ENCODE data around the gene FIGNL2.
A peak's percentile ranks its signal among the peaks of the same experiment; 100 is the strongest.
"Not testable (repeated sequence)": the region's sequence is repeated elsewhere in the genome, so short reads cannot be mapped to it uniquely, and the experiment has no call there.

FIGNL2 gene

DNA sequence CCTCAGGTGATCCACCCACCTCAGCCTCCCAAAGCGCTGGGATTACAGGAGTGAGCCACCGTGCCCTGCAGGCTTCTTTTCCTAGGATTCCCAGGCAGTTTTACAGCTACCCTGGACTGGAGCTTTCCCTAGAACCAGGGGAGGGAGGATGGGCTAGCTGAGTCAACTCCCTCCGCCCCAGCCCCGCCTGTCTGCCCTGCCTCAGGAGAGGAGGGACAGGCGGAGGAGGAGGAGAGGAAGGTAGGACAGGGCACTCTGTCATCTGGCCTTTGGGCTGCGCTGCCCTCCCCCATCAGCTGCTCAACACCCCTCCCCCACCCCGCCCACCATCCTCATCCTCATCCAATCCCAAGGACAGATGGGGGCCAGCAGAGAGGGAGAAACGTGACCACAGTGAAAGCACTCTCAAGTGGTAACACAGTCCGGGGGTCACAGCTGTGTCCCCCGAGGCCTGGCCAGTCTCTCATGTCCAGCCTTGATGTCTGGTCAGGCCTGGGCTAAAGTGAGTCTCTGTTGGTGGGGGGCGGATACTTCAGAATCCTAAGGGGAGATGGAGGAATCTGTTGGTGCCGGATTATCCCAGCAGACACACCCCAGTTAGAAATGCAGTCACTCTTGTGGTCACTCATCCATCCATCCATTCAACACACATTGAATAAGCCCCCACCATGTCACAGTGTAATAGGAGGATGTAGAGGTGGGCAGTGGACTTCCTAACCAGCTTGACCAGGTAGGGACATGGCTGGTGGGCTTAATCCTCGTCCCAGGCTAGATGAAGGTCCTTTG is 12.3 kb downstream of the FIGNL2 start:
- H3K9me3 Mint-ChIP-seq: no peaks in the 10 kb centered on the region

DNA sequence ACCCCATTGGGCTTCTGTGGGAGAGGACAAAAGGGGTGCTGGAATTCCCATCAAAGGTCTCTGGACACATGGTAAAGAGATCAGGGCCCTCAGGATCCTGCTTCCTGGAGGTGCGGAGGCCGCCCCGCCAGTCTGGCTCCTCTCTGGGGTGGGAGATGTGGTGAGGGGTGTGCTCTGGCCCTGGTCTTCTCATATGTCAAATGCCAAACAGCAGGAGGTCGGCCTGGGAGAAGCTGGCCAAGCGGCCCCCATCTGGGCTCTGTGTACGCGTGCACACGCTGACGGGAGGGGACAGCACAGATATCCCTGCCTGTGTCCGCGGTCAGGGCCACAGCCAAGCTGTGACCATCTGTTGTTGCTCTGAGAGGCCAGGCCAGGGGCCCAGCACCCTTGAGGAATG is 14.1 kb downstream of the FIGNL2 start:
- Mint-ChIP-seq H3K36me3 (no peaks in the 10 kb centered on the region), H3K4me3 (no peak overlapping the region), H3K27me3 (peaks cover 21% of the 10 kb centered on the region), H3K4me1 (peaks cover 18% of the 10 kb centered on the region), H3K9me3 (no peaks in the 10 kb centered on the region), H3K27ac (no peak overlapping the region)

More for the DNA sequence above, 12.3 kb downstream of the FIGNL2 start:
- Mint-ChIP-seq H3K36me3 (no peaks in the 10 kb centered on the region), H3K27ac (no peak overlapping the region), H3K27me3 (peaks cover 24% of the 10 kb centered on the region), H3K4me3 (no peak overlapping the region), H3K4me1 (peaks cover 18% of the 10 kb centered on the region)

DNA sequence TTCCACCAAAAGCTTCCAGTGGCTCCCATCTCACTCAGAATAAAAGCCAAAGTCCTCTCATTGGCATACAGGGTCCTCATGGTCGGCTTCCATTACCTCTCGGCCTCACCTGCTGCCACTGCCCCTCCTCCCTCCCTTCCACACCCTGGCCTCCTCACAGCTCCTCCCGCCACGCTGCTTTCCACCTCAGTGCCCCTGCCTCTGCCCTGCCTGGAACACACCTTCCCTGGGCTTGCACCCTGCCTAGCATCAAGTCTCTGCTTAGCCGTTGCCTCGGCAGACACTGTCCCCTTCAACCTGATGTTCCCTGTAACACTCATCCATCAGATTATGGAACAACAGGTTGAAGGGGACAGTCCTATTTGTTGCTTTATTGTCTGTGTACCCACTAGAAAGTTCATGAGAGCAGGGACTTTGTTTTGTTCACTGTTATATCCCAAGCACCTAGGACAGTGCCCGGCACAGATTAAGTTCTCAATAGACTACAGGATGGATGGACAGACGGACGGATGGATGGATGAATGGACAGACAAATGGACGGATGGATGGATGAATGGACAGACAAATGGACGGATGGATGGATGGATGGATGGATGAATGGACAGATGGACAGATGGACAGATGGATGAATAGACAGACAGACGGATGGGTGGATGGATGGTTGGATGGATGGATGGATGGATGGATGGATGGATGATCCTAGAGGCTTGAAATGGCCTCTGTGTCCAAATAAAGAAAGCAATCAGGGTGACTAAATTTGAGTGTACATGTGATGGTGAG is 14.9 kb downstream of the FIGNL2 start:
- H3K4me1 Mint-ChIP-seq: peaks cover 21% of the 10 kb centered on the region
- H3K4me3 Mint-ChIP-seq: peak overlapping the region; percentile 31
- H3K9me3 Mint-ChIP-seq: no peaks in the 10 kb centered on the region
- no peak overlapping the region for H3K27ac Mint-ChIP-seq
- peaks cover 16% of the 10 kb centered on the region for H3K27me3 Mint-ChIP-seq
- no peaks in the 10 kb centered on the region for H3K36me3 Mint-ChIP-seq

DNA sequence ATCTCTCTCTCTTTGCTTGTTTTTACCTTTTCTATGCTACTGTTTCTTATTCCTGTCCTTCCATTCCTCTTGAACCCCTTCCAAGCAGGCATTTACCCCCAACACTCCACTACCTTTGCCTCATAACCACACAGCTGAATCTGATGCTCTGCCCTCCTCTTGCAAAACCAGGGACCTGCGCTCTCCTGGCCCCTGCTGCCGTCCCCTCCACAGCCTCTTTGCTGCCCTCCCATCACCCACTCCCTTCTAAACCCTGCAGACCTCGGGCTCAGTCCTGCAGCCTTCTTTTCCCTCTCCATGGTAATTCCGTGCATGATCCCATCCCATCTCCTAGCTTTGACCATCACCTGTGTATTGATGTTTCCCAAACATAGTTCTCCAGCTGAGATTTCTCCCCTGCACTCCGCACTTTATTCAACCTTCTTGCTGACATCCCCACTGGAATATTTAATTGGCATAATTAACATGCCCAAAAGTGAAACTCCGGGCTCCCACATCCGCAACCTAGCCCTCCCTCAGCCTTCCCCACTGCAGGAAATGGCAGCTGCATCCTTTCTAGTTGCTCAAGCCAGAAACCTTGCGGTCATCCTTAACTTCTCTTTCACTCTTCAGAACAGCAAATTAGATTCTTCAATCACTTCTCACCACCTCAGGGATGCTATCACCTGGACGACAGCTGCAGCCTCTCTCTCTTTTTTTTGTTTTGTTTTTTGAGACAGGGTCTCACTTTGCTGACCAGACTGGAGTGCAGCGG is 16.0 kb downstream of the FIGNL2 start:
- Mint-ChIP-seq H3K4me3 (no peak overlapping the region), H3K36me3 (no peaks in the 10 kb centered on the region), H3K9me3 (no peaks in the 10 kb centered on the region), H3K27ac (peak overlapping the region; percentile 31), H3K27me3 (peaks cover 16% of the 10 kb centered on the region), H3K4me1 (peaks cover 32% of the 10 kb centered on the region)

DNA sequence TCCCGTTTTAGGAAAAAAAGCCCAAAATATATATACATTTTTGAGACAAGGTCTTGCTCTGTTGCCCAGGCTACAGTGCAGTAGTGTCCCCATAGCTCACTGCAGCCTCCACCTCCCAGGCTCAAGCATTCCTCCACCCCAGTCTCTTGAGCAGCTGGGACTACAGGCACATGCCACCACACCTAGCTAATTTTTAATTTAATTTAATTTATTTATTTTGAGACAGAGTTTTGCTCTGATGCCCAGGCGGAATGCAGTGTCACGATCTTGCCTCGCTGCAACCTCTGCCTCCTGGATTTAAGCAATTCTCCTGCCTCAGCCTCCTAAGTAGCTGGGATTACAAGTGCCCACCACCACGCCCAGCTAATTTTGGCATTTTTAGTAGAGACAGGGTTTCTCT is 16.7 kb downstream of the FIGNL2 start:
- not testable (repeated sequence) for H3K27ac Mint-ChIP-seq, H3K9me3 Mint-ChIP-seq, H3K36me3 Mint-ChIP-seq, H3K4me3 Mint-ChIP-seq
- H3K27me3 Mint-ChIP-seq: peaks cover 16% of the 10 kb centered on the region
- H3K4me1 Mint-ChIP-seq: peaks cover 35% of the 10 kb centered on the region

DNA sequence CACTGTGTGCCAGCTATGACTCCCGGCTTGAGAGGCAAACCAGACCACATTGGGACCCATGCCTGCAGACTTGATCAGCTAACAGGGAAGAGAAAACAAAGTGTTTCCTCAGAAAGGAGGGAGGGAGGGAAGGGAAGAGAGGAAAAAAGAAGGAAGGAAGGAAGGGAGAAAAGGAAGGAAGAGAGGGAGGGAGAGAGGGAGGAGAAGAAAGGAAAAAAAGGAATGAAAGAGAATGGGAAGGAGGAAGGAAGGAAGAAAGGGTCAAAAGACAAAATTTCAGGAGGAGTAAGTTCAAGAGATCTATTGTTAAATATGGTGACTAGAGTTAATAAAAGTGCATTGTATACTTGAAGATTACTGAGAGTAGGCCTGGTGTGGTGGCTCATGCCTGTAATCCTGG is 18.9 kb downstream of the FIGNL2 start:
- Mint-ChIP-seq H3K27me3 (peaks cover 13% of the 10 kb centered on the region), H3K36me3 (no peaks in the 10 kb centered on the region), H3K4me3 (no peak overlapping the region), H3K4me1 (peaks cover 35% of the 10 kb centered on the region), H3K27ac (no peak overlapping the region), H3K9me3 (no peaks in the 10 kb centered on the region)

DNA sequence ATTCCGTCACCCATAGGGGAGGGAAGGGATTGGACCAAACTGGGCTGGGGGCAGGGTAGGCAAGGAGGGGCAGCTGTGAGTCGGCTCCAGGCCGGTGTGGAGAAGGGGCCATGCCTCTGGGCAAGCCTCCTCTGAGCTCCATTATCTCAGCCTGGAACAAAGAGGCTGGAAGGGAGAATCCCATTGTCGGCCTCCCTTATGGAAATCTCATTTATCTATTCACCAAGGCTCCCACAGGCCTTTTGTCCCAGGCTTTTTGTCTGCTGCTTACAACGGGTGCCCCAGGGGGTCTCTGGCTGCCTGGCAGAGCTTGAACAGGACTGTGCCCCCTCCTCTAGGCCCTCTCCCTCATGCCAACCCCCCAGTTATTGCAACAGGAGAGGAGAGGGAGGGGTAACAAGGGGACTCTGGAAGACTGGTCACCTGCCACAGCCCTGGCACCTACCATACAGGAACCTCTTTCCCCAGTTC is 19.5 kb downstream of the FIGNL2 start:
- Mint-ChIP-seq H3K36me3 (no peaks in the 10 kb centered on the region), H3K27ac (no peak overlapping the region), H3K9me3 (no peaks in the 10 kb centered on the region), H3K4me3 (no peak overlapping the region), H3K4me1 (peaks cover 37% of the 10 kb centered on the region), H3K27me3 (peaks cover 13% of the 10 kb centered on the region)

DNA sequence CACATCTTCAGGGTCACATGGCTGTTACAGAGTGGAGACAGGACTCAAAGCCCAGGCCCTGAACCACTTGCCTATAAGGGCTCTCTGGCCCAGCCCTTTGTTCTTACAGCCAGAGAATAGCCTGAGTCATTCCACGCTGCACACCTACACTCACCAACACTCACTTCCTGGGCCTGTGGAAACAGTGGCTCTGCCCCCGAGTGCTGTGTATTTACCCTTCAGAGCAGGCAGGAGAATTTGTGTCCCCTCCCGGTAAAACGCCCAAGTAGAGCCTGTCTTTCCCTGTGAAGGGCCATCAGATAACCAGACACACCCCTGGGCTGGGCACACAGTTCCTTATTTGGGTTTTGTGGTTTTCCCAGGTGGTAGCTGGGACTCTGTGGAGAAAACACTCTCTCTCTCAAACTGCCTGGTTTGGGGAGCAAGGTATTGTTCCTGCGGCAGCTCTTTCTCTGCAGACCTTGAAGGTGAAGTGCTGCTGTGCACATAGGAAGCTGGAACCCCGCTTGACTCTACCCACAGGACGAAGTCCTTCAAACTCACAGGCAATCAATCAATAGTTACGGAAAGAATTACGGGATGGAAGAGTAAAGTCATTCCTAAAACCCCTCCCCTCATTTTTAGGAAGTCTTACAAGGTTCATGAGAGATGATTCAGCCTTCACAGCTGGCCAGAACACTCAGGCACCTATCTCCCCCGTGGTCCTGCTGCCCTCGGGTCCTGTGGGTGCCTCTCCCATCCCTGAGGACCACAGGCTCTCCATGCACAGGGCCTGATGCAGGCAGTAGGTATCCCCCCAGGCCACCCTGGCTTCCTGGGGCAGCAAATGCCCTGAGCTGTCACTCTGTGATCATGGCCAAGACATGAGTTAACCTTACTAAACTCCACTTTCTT is 20.3 kb downstream of the FIGNL2 start:
- Mint-ChIP-seq H3K4me3 (peak overlapping the region; percentile 74), H3K27me3 (peaks cover 8% of the 10 kb centered on the region), H3K9me3 (no peaks in the 10 kb centered on the region), H3K4me1 (peaks cover 37% of the 10 kb centered on the region), H3K36me3 (no peaks in the 10 kb centered on the region), H3K27ac (peak overlapping the region; percentile 95)

DNA sequence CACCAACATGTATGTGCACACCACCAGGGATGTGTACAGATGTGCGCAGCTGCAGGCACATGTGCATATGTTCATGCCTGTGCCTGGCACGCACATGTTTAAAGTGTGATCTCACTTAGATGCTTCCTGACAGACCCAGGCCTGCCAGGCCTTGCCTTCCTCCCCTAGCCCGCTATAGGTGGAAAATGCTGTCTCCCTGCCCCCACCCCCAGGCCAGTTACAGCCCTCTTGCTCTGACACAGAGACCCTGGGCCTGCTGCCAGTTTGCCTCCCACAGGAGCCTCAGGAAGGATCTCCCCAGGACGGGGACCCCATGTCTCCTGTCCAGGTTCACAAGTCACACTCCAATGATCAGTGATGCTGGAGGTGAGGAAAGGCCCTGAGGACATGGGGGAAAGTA is 21.6 kb downstream of the FIGNL2 start:
- Mint-ChIP-seq H3K4me1 (peaks cover 29% of the 10 kb centered on the region), H3K27ac (no peak overlapping the region), H3K27me3 (peaks cover 1% of the 10 kb centered on the region), H3K36me3 (no peaks in the 10 kb centered on the region), H3K4me3 (no peak overlapping the region), H3K9me3 (no peaks in the 10 kb centered on the region)

DNA sequence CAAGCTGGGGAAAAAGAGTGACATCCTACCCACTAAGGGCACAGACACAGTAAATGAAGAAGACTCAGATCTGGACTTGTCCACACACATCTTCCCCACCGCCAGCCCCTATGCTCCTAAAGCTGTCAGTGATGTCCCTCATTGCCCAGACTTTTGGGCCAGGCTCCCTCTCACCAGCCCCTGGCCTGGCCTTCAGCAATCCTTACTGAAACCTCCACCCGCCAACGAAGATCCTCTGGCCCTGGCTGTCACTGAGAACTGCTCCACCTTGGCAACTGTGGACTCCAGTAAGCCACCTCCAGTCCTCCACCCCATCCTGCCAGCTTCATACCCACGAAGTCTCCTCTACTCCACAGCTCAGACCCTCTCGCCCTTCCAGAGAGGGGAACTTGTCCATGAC is 23.3 kb downstream of the FIGNL2 start:
- no peaks in the 10 kb centered on the region for H3K27me3 Mint-ChIP-seq
- no peaks in the 10 kb centered on the region for H3K9me3 Mint-ChIP-seq
- no peaks in the 10 kb centered on the region for H3K36me3 Mint-ChIP-seq
- H3K4me1 Mint-ChIP-seq: peaks cover 29% of the 10 kb centered on the region
- no peak overlapping the region for H3K4me3 Mint-ChIP-seq
- peak overlapping the region; percentile 70 for H3K27ac Mint-ChIP-seq

DNA sequence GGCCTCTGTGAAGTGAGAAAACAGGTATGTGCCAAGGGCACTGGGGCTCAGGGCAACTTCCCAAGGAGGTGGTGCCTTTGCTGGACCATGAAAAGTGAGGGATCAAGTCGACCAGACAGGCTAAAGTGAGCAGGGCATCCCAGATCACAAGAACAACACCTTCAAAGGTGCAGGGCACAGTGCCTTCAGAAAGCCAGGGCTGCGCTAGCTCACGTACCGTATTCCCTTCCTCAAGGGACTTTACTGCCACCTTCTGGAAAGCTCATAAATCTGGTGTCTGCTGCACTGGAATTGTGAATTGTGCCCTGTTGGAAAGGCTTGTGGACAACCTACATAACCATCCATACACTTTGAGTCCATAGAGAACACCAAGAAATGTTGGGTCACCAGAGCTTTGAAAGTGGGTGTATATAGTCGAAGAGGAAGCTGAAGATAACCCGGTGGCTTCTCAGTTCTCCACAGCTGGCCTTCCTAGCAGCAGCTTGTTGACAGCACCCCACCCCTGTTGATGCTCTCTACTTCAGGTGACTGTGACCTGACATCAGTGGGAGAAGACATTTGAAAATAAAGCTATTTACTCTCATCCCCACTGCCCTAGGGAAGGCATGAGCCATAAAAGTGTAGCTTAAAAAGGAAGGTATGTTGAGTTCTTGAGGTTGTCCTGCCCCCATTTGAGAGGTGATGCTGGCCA is 24.5 kb downstream of the FIGNL2 start:
- Mint-ChIP-seq H3K36me3 (no peaks in the 10 kb centered on the region), H3K27ac (no peak overlapping the region), H3K9me3 (no peaks in the 10 kb centered on the region), H3K4me1 (peaks cover 35% of the 10 kb centered on the region), H3K4me3 (no peak overlapping the region), H3K27me3 (no peaks in the 10 kb centered on the region)

DNA sequence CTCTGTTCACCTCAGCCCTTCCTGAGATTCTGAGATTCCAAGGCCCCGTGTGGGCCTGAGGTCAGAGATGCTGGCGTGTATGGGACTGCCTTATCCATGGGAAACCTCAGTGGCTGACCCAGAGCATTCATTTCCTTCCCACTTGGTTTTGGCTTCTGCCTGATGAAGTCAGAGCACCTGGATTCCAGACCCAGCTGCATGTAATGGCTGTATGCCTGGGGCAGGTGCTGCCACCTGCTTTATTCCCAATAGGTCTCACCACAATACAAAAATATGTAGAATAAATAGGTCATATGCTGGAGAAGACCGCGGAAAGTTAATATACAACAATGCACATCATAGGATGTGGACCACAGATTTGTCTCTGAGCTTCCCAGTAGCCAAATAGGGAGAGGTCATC is 25.6 kb downstream of the FIGNL2 start:
- peaks cover 26% of the 10 kb centered on the region for H3K4me1 Mint-ChIP-seq
- no peaks in the 10 kb centered on the region for H3K9me3 Mint-ChIP-seq
- H3K4me3 Mint-ChIP-seq: peak overlapping the region; percentile 34
- no peaks in the 10 kb centered on the region for H3K36me3 Mint-ChIP-seq
- no peaks in the 10 kb centered on the region for H3K27me3 Mint-ChIP-seq
- H3K27ac Mint-ChIP-seq: peak overlapping the region; percentile 47

DNA sequence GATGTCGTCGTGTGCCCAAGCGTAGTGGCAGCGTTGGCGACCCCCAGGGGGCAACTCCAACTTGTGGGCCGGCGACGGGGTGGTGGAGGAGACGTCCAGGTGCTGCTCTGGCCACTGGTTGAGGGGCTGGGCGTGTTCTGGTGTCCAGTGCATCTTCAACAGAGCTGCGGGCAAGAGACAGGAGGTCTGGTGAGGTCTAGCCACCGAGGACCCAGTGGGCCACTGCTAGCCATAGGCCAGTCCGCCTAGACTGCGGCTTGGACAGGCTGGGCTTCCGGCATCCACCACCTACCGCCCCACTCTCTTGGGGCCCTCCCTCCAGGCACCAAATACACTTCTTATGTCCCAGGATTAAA is 26.3 kb downstream of the FIGNL2 start:
- no peaks in the 10 kb centered on the region for H3K27me3 Mint-ChIP-seq
- H3K4me3 Mint-ChIP-seq: peak overlapping the region; percentile 61
- H3K4me1 Mint-ChIP-seq: peaks cover 19% of the 10 kb centered on the region
- H3K9me3 Mint-ChIP-seq: no peaks in the 10 kb centered on the region
- H3K36me3 Mint-ChIP-seq: no peaks in the 10 kb centered on the region
- H3K27ac Mint-ChIP-seq: no peak overlapping the region

DNA sequence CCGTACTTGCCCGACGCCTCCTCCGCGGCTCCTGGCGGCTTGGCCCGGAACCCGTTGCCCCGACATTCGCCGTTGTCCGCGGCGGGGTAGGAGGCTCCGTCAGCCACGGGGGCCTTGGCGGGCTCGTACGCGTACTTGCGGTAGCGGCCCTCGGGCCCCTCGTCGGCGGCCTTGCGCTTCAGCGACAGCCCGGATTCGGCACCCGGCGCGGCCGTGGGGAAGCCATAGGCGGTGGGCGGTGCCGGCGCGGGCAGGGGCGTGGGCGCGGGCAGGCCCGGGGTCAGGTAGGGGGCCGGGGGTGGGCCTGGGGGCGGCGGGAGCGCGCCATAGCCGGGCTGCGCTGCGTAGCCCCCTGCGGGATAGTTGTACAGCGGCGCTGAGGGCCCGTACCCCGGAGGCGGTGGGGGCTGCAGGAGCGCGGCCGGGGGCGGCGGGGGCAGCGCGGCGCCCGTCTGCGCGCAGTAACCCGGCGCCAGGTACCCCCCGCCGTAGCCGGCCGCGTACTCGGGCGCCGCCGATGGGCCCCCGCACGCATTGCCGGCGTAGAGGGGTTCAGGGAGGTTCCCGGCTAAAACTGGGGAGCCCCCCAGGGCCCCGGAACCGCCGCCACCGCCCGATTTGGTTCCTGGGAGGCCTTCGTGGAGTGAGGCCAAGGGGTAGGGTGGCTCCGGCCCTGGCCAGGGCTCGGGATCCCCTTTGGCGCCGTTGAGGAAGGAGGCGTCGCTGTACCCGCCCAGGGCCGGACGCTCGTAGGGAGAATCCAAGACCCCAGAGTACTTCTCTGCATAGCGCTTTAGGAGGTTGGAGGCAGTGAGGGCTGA is 26.9 kb downstream of the FIGNL2 start:
- Mint-ChIP-seq H3K9me3 (no peaks in the 10 kb centered on the region), H3K4me1 (peaks cover 18% of the 10 kb centered on the region)

More for the DNA sequence above, 26.9 kb downstream of the FIGNL2 start:
- Mint-ChIP-seq H3K27me3 (no peaks in the 10 kb centered on the region), H3K36me3 (no peaks in the 10 kb centered on the region), H3K27ac (peak overlapping the region; percentile 35), H3K4me3 (peak overlapping the region; percentile 61)

Data from activated naive CD4-positive, alpha-beta T cell treated with anti-CD3 and anti-CD28 coated beads, Interleukin-2, amount 50 U/mL, for 24 hours (primary cell).